Measurements from ENCODE around the gene KCTD10. TPM values are rescaled to one million over a fixed set of nuclear protein-coding genes. Genes with fewer than 3 reads are reported as not detected.

The KCTD10 gene
- total RNA-seq, 1 experiment from 2014 or later, result 71.3 TPM

- Histone ChIP-seq H3K4me1 (ENCODE audit: insufficient read depth, low read length) (peaks cover 12% of the 10 kb centered on the region), H3K9ac (ENCODE audit: extremely low read depth, insufficient read length, low read length) (no peak overlapping the region), H2AFZ (ENCODE audit: low read length) (no peak overlapping the region), H2AK5ac (ENCODE audit: insufficient read length, low read length) (no peak overlapping the region), H3K14ac (ENCODE audit: insufficient read depth, low read length) (no peak overlapping the region), H3K79me1 (ENCODE audit: insufficient read depth, low read depth, low read length, poor library complexity, severe bottlenecking) (peaks cover 8% of the 10 kb centered on the region), H2BK15ac (ENCODE audit: low read depth, low read length) (no peak overlapping the region), H3K4me2 (ENCODE audit: insufficient read depth, insufficient read length, low read length) (no peak overlapping the region), H3K23me2 (ENCODE audit: insufficient read length, low read depth, low read length, poor library complexity, severe bottlenecking) (no peaks in the 10 kb centered on the region), H3K27ac (ENCODE audit: insufficient read length, low read depth, low read length) (no peak overlapping the region), H4K8ac (replicated peaks; ENCODE audit: insufficient read length, low read depth, low read length) (no peak overlapping the region), H3K79me2 (ENCODE audit: insufficient read depth, low read length) (peaks cover 37% of the 10 kb centered on the region; the same call in 1 of the 2 replicates), H2BK5ac (ENCODE audit: insufficient read length, low read length) (no peak overlapping the region), H3K9me3 (ENCODE audit: control insufficient read depth, low read depth, low read length) (no peaks in the 10 kb centered on the region), H4K20me1 (ENCODE audit: control insufficient read depth, insufficient read depth, insufficient read length) (peaks cover under 1% of the 10 kb centered on the region), H3K18ac (ENCODE audit: insufficient read length, low read depth, low read length) (no peak overlapping the region), H3K56ac (ENCODE audit: insufficient read length, low read depth, low read length) (no peak overlapping the region), H4K5ac (ENCODE audit: insufficient read length, low read depth, low read length) (no peak overlapping the region), H3T11ph (ENCODE audit: low read length) (no peak overlapping the region), H3K23ac (ENCODE audit: insufficient read length, low read depth, low read length) (no peak overlapping the region), H2BK12ac (ENCODE audit: insufficient read length, low read depth, low read length) (no peak overlapping the region), H3K4ac (ENCODE audit: low read depth, low read length) (no peak overlapping the region), H2BK20ac (ENCODE audit: low read depth, low read length, poor library complexity, severe bottlenecking) (no peak overlapping the region), H3K27me3 (ENCODE audit: insufficient read depth, low read length) (no peaks in the 10 kb centered on the region), H4K91ac (ENCODE audit: insufficient read length, low read depth, low read length) (no peak overlapping the region), H2BK120ac (ENCODE audit: low read depth, low read length, poor library complexity, severe bottlenecking) (no peak overlapping the region)
- no peak for TF ChIP-seq CTCF (conservative IDR thresholded peaks at IDR 0.05)
- no CpG with 5 or more reads among the region's 3 CpGs for WGBS (ENCODE audit: extremely low coverage, insufficient read length, low lambda C conversion rate)
- Mint-ChIP-seq H3K36me3 (ENCODE audit: insufficient read depth in 1 of 3, low read depth in 3 of 3) (peaks cover 20 to 48% (median 37%) of the 10 kb centered on the region in 3 experiments; a peak in 6 of 7 replicates), H3K4me1 (peaks cover 45 to 60% of the 10 kb centered on the region in 2 experiments), H3K9me3 (no peaks in the 10 kb centered on the region), H3K27me3 (ENCODE audit: low read depth) (no peaks in the 10 kb centered on the region), H3K4me3 (no peak overlapping the region), H3K27ac (no peak overlapping the region; a peak in 1 of 7 replicates)
- DNase-seq, result no peak
Observed at GRCh38 chr12:109466821-109467220, 10.3 kb downstream of the KCTD10 start.
